Effector CD4-positive, alpha-beta T cell (primary cell): Measurements from ENCODE around the gene QSOX2.

Experiments
- DNase-seq: peaks from one replicate; pipeline ENCODE4 v3.0.0-alpha.2; 2020

Gene QSOX2

DNA sequence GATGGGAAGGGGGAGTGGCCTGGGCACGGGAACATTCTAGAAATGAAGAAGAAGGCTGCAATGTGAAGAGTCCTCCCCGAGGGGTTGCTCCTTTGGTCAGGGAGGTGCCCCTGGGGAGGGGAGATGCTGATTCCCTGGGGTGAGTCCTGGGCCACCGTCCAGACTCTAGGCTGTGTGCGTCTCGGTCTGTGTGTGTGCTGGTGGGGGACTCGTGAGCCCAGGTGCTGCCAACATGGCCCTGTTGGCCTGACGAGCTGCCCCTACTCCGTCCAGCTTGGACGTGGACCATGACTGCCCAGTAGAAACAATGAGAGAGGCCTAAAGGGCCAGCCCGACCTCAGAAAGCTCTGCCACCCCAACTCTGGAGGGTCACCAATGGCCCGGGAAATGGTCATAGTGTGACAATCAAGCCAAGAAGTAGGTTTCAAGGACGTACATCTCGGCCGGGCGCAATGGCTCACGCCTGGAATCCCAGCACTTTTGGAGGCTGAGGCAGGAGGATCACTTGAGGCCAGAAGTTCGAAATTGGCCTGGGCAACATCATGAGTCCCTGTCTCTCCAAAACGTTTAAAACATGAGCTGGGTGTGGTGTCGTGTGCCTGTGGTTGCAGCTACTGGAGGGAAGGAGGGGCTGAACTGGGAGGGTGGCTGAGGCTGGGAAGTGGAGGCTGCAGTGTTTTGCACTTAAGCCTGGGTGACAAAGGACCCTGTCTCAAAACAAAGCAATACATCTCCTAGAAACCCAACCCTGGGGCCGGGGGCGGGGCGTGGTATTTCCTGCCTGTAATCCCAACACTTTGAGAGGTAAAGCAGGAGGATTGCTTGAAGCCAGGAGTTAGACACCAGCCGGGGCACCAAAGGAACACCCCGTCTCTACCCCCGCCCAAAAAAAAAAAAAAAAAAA is 57.7 kb downstream of the QSOX2 start:
- no peak for DNase-seq

DNA sequence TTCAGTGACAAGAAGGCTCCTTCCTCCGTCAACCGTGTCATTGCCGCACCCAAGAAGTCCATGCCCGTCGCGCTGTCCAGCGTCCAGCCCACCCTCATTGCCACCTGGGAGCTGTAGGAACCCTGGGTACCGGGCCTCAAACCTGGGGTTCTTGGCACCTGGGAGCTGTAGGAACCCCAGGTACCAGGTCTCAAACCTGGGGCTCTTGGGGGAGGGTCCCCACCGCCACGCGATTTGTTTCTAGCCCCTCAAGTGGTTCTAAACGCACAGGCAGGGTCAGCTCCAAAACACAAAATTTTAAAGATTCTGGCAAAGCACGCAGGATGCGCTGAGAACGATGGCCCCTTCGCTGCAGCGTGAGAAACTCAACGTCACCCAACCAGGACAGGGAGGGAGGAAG is 58.4 kb downstream of the QSOX2 start:
- no peak for DNase-seq

DNA sequence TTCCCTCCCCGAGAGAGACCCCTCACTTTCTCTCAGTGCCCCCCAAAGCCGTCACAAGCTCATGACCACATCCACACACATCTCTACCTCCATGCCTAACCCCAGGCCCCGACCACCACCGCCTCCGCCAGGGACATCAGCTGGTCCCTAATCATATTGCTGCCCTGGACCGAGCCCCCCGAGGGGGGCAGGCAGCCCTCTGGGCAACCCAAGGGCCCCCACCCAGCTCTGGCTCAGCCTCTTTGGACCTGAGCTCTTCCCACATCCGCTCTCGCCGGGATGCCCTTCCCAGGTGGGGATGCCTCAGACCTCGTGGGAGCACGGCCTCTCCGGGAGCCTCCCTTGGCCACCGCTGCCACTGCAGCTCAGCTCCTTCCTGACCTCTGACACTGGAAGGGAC is 59.2 kb downstream of the QSOX2 start:
- DNase-seq: no peak

DNA sequence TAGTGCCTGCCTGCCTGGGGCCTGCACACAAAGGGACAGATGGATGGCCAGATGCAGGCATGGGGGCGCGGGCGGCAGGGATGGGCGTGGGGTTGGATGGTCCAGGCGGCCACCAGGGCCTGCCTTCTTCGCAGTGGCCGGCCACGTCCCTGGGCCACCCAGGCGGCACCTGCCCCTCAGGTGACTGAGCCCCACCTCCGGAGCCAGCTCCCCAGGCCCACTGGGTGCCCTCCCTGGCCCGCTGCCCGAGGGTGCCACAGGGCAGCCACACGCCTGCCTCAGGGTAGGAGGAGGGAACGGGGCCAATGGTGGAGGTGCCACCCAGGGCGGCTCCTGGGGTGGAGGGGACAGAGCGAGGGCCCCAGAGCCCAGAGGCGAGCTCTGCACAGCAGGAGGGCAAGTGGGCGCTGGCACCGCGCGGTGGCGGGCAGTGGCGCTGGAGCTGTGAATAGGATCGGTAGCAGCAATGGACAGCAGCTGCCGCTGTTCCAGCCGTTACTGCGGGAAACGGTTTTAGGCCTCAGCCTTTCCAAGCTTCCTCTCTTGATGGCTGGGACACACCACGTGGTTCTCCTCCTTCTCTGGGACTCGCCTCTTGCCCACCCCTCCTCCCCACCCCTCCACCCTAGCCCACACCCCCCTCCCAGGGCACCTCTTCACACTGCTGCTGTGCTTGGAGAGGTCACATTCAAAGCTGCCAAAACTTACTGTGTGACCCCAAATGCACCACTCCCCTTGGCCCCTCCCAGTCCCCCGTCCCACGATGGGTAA is 59.8 kb downstream of the QSOX2 start:
- no peak for DNase-seq

DNA sequence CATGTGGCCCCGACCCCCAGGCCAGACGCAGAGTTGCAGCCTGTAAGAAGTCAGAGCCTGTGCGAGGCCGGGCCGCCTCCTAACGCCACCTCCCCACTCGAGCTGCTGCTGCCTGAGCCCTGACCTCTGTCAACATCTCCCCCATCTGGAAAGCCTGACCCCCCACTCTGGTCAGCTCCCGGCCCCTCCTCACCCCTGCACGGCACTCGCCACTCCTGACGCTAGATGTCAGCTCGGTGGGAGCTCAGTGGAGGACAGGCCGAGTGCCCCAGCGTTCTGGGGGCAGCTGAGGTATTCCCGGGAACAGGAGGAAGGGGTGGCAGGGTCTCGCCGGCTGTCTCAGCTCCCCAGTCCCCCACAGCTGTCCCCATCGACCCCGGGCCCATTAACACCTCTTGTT is 60.5 kb downstream of the QSOX2 start:
- no peak for DNase-seq

DNA sequence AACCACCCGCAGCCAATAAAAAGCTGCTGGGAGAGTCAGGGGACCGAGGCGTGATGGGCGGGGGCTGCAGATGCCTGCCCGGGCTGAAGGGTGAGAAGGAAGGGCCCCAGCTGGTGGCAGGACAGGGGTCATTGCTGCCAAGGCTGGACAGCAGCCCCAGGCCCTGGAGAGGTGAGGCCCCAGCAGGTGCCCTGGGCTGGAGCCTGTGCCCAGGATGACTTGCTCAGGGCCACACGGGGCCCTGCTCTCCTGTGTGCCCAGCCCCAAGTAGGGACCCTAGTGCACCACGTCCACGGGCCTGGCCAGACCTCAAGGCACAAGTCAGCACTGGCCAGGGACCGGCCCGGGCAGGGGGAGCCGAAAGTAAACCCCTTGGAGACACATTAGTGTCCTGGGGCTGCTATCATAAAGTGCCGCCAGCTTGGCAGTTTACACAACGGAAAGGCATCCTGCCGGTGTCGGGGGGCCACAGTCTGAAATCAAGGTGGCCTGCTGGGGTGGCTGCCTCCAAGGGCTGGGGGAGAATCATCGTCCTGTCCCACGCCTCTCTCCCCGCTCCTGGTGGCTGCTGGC is 62.7 kb downstream of the QSOX2 start:
- no peak for DNase-seq

DNA sequence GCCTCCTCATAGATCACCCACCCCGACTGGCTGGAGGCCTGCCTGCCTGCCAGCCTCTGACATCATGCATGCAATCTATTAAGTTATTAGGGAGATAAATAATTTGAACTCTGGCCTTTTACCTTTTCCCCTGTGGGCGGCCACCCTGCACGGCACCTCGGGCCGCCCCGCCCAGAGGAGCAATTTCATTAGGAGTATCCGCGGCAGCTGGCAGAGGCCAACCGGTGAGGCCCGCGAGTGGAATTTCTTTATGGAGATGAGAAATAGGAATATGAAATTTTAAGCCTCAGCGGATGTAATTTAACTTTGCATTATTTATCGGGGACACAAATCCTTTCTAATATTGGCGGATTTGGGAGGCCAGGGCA is 63.2 kb downstream of the QSOX2 start:
- no peak for DNase-seq

DNA sequence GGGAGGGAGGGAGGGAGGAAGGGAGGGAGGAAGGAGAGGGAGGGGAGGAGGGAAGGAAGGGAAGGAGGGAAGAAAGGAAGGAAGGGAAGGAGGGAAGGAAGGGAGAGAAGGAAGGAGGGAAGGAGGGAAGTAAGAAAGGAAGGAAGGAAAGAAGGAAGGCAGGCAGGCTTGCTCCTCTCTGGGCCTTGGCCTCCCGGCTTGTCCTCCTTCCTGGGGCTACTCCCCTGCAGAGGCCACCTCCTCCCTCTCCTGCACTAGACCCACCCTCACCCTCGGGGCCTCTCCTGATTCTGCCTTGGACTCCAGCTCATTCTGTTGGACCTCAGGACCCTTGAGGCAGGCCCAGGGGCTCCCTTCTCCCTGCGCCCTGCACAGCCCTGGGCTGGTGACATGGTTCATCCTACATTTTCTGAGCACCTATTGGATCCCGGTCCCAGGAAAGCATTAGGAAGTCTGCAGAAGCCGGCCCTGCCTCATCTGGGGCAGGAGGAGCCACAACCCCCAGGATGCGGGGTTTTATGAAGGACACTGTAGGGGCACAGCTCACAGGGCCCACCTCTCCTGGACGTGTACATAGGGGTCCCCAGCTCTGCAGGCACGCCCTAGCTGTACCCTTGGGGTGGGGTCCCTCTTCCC is 63.7 kb downstream of the QSOX2 start:
- DNase-seq: no peak

DNA sequence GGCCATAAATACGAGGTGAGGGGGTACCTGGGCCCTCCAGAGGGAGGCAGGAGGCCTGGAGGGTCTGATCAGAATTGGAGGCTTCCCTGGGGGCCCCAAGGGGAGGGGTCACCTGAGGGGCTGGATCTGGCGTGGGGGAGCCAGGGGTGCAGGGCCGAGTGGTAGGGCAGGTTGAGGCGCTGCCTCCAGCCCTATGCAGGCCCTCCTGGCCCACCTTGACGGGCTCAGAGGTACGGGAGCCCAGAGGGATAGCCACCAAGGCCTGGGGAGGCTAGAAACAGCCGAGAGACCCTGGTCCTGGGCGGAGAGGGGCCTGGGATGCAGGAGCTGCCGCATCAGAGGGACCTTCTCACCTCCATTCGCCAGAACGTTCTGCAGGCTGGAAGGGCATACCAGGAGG is 65.0 kb downstream of the QSOX2 start:
- no peak for DNase-seq

DNA sequence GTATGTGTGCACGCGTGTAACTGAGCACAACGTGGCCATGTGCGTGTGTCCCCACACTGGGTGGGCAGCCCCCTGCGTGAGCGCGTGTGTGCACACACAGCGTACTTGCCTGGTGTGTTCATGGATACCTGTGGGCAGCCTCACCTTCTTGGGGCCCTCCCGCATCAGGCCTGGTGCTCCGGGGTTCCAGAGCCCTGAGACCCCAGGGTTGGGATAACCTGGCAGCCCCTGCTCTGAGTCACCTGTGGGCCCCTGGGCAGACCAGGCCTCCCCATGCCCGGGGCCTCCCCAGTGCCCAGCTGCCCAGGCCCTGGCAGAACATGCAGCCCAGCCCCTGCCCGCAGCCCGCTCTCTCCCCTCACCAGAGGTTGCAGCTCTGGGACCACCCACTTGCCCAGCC is 65.9 kb downstream of the QSOX2 start:
- no peak for DNase-seq

DNA sequence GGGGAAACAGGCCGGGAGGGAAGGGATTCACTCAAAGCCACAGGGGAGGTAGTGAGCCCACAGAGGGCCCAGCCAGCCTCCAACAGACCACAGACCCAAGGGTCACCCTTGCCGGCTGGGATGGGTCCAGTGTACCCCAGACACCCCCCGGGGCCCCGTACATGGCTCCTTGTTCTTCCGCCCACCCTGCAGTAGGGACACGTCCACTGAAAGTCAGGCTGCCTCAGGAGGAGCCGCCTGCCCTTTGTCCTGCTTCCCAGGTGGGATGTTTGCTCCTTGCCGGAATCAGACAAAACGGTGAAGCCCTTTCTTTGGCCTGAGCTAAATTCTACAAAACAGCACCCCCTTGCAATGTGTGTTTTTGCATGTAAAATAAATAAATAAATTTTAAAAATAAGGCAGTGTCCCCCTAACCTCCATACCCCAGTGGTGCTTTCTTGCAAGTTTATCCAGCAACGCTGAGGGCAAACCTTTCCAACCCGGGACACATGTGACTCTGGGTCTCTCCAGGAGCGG is 66.5 kb downstream of the QSOX2 start:
- no peak for DNase-seq

DNA sequence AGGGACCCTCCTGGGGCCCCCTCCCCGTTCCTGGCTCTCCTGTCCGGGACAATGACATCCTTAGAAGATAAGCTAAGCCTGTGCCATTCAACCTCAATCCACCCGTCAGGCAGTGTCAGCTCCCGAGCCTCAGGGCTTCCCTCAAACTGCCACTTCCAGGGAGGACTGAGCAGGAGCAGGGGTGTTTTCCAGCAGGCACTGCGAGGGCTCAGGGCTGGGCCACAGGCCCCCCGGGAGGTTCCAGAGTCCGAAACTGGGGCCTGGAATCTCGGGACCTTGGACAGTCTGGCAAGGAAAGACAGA is 66.9 kb downstream of the QSOX2 start:
- no peak for DNase-seq

DNA sequence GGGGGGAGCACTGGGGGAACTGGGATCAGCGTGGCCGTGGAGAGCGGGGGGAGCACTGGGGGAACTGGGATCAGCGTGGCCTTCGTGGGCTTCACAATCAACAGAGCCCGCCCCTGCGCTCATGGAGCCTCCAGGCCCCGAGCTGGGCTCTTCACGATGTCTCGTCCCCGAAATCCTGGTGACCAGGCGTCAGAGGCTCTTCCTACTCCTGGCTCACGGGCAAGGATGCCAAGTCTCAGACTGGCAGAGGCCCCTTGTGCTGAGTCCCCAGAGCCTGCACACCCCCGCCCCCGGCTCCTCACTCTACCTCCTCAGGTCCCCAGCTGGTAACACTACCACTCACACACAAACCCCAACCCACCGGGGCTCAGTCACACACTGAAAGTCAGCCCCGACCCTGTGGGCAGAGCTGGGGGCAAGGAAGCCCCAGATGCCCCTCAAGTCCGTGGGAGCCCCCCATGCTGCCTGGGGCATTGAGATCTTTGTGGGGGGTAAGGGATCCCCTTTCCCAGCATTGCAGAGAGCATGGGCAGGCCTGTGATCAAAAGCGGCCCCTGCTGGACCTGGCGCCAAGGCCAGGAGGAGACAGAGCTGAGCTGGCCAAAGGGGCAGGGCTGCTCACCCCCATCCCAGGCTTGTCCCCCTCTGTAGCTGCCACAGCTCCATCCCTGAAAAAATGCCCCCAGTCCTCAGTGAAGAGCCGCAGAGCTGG is 67.4 kb downstream of the QSOX2 start:
- DNase-seq: no peak

DNA sequence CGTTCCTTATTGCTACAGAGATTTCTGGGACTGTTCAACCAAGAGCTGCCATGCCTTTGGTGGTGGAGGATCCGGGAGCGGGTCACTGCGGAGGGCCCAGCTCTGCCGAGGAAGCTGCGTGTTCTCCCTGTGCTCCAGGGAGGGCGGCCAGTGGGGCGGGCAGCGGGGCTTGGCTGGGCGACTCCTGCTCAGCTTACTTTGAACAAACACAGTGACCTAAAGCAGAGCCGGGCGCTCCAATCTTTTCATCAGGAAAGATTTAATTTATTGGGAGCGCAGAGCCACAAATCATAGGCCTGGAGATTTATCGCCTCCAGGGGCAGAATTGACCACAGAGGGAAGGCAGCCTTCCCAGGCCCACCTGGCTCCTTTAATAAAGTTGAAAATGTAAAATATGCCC is 68.4 kb downstream of the QSOX2 start:
- DNase-seq: no peak

DNA sequence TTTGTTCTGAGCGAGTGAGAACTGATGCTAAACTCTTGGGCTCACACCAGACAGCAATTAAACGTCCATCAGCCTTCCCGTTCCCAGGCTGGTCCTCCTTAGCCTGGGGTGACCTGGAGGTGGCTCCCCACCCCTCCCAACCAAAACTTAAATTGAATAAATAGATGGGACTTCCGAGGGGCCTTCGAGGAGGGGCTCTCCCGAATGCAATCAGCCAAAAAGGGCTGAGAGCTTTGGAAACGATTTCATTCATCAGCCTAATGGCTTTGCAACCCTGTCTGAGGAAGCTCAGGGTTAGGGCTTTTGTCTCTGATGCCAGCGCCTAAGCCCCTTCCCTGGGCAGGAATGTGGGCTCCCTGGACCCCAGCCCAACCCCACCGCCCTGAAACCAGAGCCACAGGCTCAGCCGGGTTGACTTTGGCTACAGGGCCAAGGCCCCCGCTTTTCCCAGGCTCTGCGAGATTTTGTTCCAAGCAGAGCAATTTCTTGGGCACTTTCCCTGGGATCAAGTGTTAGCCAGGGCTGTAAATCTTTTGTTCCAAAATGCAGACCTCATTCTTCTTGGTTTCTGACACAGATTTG is 69.9 kb downstream of the QSOX2 start:
- no peak for DNase-seq

DNA sequence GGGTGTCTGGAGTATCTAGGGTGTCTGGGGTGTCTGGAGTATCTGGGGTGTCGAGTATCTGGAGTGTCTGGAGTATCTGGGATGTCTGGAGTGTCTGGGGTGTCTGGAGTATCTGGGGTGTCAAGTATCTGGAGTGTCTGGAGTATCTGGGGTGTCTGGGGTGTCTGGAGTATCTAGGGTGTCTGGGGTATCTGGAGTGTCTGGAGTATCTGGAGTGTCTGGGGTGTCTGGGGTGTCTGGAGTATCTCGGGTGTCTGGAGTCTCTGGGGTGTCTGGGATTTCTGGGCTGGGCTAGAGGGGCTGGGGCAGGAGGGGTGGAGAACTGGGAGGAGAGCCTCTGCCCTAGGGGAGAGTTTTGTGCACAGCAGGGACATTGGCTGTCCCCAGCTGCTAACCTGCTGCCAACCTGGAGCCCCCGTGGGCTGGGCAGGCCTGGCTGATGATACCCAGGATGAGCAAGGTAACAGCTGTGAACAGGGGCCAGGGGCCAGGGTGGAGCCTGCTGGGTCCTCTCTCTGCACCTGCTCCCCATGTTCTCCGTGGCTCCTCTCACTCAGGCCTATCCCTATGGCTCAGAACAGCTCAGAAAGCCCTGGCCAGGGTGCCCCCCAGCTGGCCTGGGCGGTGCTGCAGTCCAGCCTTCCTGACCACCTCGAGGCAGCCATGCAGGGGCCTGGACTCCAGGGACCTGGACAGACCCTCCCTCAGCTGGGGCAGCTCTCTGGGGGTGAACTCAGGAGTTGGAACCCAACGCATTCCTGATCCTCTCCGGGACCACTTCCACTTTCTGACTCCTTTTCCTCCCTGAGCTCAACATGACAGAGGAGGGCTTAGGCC is 70.6 kb downstream of the QSOX2 start:
- no peak for DNase-seq

DNA sequence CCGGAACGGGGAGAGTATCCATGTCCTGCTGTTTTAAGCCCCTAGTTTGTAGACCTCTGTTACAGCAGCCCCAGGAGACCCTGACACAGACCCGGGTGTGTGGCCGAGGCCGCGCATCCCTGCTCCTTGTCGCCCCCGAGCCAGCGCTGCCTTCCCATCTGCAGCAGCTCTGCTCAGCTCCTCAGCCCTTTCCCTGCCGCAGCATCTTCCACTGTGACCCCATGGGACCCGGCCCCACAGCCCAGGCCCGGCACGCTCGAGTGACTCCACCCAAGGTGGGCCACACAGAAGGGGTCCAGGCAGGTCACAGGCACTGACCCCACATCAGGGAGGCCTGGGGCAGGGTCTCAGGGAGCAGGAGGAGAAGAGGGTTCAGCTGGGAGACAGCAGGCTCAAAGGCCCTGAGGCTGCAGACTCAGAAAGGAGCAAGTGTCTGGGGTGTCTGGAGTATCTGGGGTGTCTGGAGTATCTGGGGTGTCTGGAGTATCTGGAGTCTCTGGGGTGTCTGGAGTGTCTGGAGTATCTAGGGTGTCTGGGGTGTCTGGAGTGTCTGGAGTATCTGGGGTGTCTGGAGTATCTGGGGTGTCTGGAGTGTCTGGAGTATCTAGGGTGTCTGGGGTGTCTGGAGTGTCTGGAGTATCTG is 71.8 kb downstream of the QSOX2 start:
- DNase-seq: no peak

DNA sequence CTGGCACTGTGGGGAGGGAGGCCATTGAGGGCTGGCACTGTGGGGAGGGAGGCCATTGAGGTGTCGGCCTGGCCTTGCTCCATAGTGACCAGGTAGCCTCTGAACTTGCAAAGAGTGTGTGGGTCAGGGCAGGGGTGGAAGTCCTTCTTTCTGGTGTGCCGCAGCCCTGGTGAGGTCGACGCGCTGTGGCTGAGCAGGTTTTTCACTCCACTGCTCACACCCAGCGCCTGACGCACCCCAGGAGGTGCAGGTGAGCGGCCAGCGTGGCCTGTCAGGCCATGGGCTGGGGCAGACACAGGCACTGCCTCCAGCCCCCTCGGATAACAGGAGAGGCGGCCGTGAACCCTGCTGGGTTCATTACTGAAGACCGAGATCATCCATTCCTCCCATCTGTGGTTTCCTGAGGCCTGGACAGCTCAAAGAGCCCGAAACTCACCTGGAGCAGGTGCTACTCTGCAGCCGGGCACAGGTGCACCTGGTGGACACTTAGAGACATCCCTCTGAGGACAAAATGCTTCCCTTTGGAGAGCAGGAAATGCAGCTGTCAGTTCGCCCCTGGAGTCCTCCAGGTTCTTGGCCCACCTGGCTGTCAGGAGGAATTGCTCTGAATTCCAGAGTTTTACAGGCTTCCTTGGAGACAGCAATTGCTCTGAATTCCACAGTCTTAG is 73.1 kb downstream of the QSOX2 start:
- no peak for DNase-seq

DNA sequence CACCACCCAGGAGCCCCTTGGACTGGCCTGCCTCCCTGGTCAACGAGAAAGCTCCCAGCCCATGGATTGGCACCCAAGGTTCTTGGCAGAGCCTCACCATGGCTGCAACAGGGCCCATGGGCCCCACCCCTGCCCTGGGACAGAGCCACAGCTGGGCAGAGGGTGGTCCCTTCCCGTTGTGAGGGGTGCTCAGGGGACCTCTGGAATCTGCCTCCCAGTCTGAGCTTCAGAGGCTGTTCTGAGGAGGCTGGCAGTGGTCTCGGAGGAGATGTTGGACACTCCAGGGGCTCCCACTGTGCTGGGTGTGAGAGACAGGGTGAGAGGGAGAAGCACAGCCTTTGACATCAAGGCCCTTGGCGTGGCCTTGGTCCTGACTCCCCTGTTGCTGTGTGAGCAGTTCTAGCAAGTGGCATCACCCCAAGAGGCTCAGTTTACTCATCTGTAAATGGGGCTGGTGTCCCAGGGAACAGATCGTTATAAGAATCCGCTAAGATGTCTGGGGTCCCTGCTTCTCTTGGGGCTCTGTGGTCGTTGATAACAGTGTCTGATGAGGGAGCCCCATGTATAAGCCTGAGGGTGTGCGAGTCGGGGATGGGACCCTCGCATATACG is 73.7 kb downstream of the QSOX2 start:
- no peak for DNase-seq
